H1 (cell line): ENCODE results near the gene PCBP2. TPM values are rescaled to one million over a fixed set of nuclear protein-coding genes. Genes with fewer than 3 reads are reported as not detected.

Experiments
- CBX5 ChIP-seq: fragments of 300-800, 300-1000 bp; sonication (generic); IDR thresholded peaks from 2 replicates; pipeline ENCODE4 v1.7.1; 2016; ENCODE audit warnings: antibody characterized with exemption, low read length, low read depth
- RAD21 ChIP-seq, 2 experiments: IDR thresholded peaks in 1 of 2; conservative IDR thresholded peaks in 1 of 2; 2 replicates each; pipeline ENCODE4 v1.6.1; 2011; ENCODE audit warnings: low read depth in 2 of 2, low read length in 2 of 2, improper control_type of control experiment in 1 of 2, inconsistent platforms in 1 of 2, mild to moderate bottlenecking in 1 of 2, moderate library complexity in 1 of 2
- RNF2 ChIP-seq: fragments of 200-900, 300-1000 bp; sonication (generic); IDR thresholded peaks from 2 replicates; pipeline ENCODE4 v1.7.1; 2016; ENCODE audit warnings: borderline replicate concordance, low read depth, mild to moderate bottlenecking, antibody characterized with exemption, low read length; ENCODE audit not compliant: poor library complexity, severe bottlenecking; ENCODE audit errors: missing control alignments
- polyA plus RNA-seq, 7 experiments: library from polyadenylated mRNA; depleted of rRNA in 3 of 7; stranded (reverse) in 5 of 7; unstranded in 2 of 7; fragments of >200 nt in 5 of 7; fragments of 200-250 nt in 2 of 7; gene quantifications; 1 replicate in 5 of 7; 2 replicates in 1 of 7; 4 replicates in 1 of 7; pipeline versions ENCODE4 v1.2.1 to v1.2.3, GENCODE V29; 2011 to 2013; ENCODE audit warnings: missing spikeins in 2 of 7, mixed read lengths in 2 of 7
- total RNA-seq: library from RNA; stranded (reverse); fragmentation: NEBNext Ultra II Directional; extraction: Animal tissue kit (Norgen Biotek cat#: 25700); gene quantifications from 2 replicates; pipeline ENCODE4 v1.2.1, GENCODE V29; 2021

Gene PCBP2
- total and polyA plus RNA-seq, 2 of the 8 experiments (the other 6 are each of a cell fraction or from before 2014, with no cell fraction given): 470 to 1,123 TPM

DNA sequence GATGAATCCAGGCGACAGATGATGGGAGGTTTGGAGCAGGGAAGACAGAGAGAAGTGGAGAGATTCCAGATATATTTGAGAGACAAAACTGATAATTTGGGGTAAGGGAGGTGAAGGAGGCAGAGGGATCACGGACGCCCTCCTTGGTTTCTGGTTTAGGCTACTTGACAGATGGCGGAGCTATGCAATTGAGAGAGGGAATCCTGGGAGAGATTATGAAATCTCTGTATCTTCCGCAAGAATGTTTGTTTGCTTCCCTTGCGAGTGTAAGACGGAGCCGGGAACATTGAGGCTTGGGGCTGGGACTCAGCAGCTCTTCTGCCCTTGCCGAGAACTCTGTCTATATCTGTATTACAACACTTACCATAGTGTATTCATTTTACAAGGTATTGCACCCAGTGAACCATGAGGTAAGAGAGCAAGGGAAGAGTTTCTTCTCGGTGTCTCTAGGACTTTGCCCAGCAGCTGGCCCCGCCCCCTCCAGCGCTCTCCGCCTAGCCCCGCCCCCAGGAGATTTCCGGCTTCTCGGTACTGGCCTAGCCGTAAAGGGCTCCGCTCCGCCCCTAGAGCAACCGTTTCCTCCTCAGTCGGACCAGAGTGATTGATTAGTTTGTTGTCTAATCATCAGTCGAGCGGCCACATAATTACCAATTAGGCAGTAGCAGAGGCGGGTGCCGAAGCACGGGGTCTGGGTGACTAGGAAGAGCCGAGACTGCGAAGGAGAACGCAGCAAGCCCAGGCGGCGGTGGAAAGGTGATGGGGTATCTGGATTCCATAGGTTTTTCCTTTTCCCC is 10.7 kb upstream of the PCBP2 start, which contains the start of gene PRR13 (continued):
- no peak for TF ChIP-seq RAD21 (IDR thresholded peaks at IDR 0.05 in 1 of 2, conservative IDR thresholded peaks at IDR 0.05 in 1 of 2; ENCODE audit: low read depth in 2 of 2, low read length in 2 of 2)
- no peak for TF ChIP-seq RNF2
- no peak for TF ChIP-seq CBX5
- TF ChIP-seq, all 59 proteins: peak for 12
